HEK293T (cell line): ENCODE measurements around the gene MAST4.

Source experiments
- ARNT ChIP-seq: fragments of 450-650 bp; IDR thresholded peaks from 2 replicates; pipeline ENCODE4 v1.6.1; 2017; ENCODE audit warnings: mild to moderate bottlenecking
- BHLHE40 ChIP-seq: fragments of 450-650 bp; IDR thresholded peaks from 2 replicates; pipeline ENCODE4 v1.6.1; 2016; ENCODE audit warnings: mild to moderate bottlenecking, moderate library complexity, borderline replicate concordance
- FOXK2 ChIP-seq: fragments of 450-650 bp; IDR thresholded peaks from 2 replicates; pipeline ENCODE4 v1.6.1; 2016; ENCODE audit warnings: mild to moderate bottlenecking
- FOXM1 ChIP-seq: fragments of 450-650 bp; IDR thresholded peaks from 2 replicates; pipeline ENCODE4 v1.6.1; 2017; ENCODE audit warnings: mild to moderate bottlenecking, borderline replicate concordance
- NFRKB ChIP-seq: fragments of 450-650 bp; IDR thresholded peaks from 2 replicates; pipeline ENCODE4 v1.6.1; 2016; ENCODE audit warnings: mild to moderate bottlenecking, moderate library complexity
- SUZ12 ChIP-seq: fragments of 450-650 bp; IDR thresholded peaks from 2 replicates; pipeline ENCODE4 v1.6.1; 2016; ENCODE audit warnings: mild to moderate bottlenecking

GRCh38 chr5:66818304-66818934 is 222.2 kb downstream of the MAST4 start:
- TF ChIP-seq FOXK2 (no peak), ARNT (no peak), NFRKB (no peak), FOXM1 (no peak), BHLHE40 (no peak), SUZ12 (no peak)
